A673 (cell line): ENCODE results near the gene ANKRD11. TPM values are rescaled to one million over a fixed set of nuclear protein-coding genes. Genes with fewer than 3 reads are reported as not detected.

Source experiments
- BruUV-seq: library from RNA; stranded (reverse); fragments of 400-500 nt; replicated peaks from 2 replicates; lab custom pipeline; 2021; lab: Mats Ljungman, UMichigan
- CTCF ChIA-PET: fragments of 300-600 bp; sonication (Branson Sonifier 250); formaldehyde crosslinking; loops from one replicate; lab custom pipeline; 2022; ENCODE audit warnings: antibody characterized with exemption; lab: Charles Lee
- POLR2A ChIA-PET: fragments of 300-600 bp; sonication (Branson Sonifier 250); formaldehyde crosslinking; loops from one replicate; lab custom pipeline; 2022; ENCODE audit warnings: antibody characterized with exemption; ENCODE audit not compliant: low non-redundant PET; lab: Charles Lee
- DNase-seq: peaks from one replicate; pipeline ENCODE4 v3.0.0-alpha.2; 2015; ENCODE audit warnings: low spot score
- H3K27ac ChIP-seq: fragments of 200-600 bp; sonication (generic); 2 replicates; pipeline ENCODE4 v1.5.1; 2016; ENCODE audit warnings: mixed run types, low read depth, mild to moderate bottlenecking, mixed read lengths, antibody characterized with exemption, low read length; ENCODE audit not compliant: poor library complexity, severe bottlenecking
- H3K27me3 ChIP-seq: fragments of 200-600 bp; sonication (generic); replicated peaks from 2 replicates; pipeline ENCODE4 v1.6.1; 2017; ENCODE audit warnings: mixed run types, low read depth, mild to moderate bottlenecking, mixed read lengths, antibody characterized with exemption, low read length; ENCODE audit not compliant: insufficient read depth, poor library complexity
- H3K36me3 ChIP-seq: fragments of 200-600 bp; sonication (generic); 2 replicates; pipeline ENCODE4 v1.6.1; 2016; ENCODE audit warnings: mixed run types, mild to moderate bottlenecking, mixed read lengths, antibody characterized with exemption, low read length; ENCODE audit not compliant: insufficient read depth, poor library complexity, severe bottlenecking
- H3K4me1 ChIP-seq: fragments of 200-600 bp; sonication (generic); 2 replicates; pipeline ENCODE4 v1.6.1; 2017; ENCODE audit warnings: mixed run types, mild to moderate bottlenecking, mixed read lengths, antibody characterized with exemption, low read length; ENCODE audit not compliant: insufficient read depth, poor library complexity, severe bottlenecking
- H3K4me3 ChIP-seq: fragments of 200-600 bp; sonication (generic); 2 replicates; pipeline ENCODE4 v1.5.1; 2016; ENCODE audit warnings: low read depth, mixed run types, mild to moderate bottlenecking, mixed read lengths, low read length; ENCODE audit not compliant: poor library complexity, severe bottlenecking
- H3K9me3 ChIP-seq: fragments of 200-600 bp; sonication (generic); 2 replicates; pipeline ENCODE4 v1.6.1; 2016; ENCODE audit warnings: mixed run types, low read depth, mild to moderate bottlenecking, mixed read lengths, antibody characterized with exemption, low read length; ENCODE audit not compliant: poor library complexity, severe bottlenecking
- CTCF ChIP-seq: fragments of 300-800, 200-600 bp; sonication (generic); conservative IDR thresholded peaks from 2 replicates; pipeline ENCODE4 v1.5.1; 2017; ENCODE audit warnings: low read depth, mild to moderate bottlenecking, antibody characterized with exemption, low read length, moderate library complexity, mixed read lengths
- EZH2 ChIP-seq: fragments of 200-600 bp; sonication (generic); IDR thresholded peaks from 2 replicates; pipeline ENCODE4 v1.6.1; 2017; ENCODE audit warnings: borderline replicate concordance, low read depth, mild to moderate bottlenecking, mixed read lengths, antibody characterized with exemption, low read length; ENCODE audit not compliant: poor library complexity, severe bottlenecking
- intact Hi-C: fragments of 100-400 bp; cut with micrococcal nuclease; formaldehyde crosslinking; loops from one replicate; pipeline ENCODE4 v1.10.0; 2022; ENCODE audit not compliant: unreplicated experiment
- total RNA-seq: library from RNA; stranded (reverse); gene quantifications from 2 replicates; pipeline ENCODE4 v1.2.3, GENCODE V29; 2021

Gene ANKRD11
- total RNA-seq, 1 experiment from 2014 or later: 217 TPM

- BruUV-seq: no TSS peak
- no peaks in the 10 kb centered on the region for H3K27me3 ChIP-seq
- intact Hi-C loops: no loop called here
- DNase-seq: no peak
- H3K36me3 ChIP-seq: no peaks in the 10 kb centered on the region
- ChIA-PET CTCF (no interaction called here), POLR2A (no interaction called here)
- no peaks in the 10 kb centered on the region for H3K9me3 ChIP-seq
- peaks cover 43% of the 10 kb centered on the region for H3K4me1 ChIP-seq
- no peak overlapping the region for H3K4me3 ChIP-seq
- H3K27ac ChIP-seq: no peak overlapping the region
- TF ChIP-seq CTCF (no peak), EZH2 (no peak)
Observed at GRCh38 chr16:89444728-89445127, 45.6 kb downstream of the ANKRD11 start.

GRCh38 chr16:89444151-89444723 lies 46.1 kb downstream of the ANKRD11 start:
- no peaks in the 10 kb centered on the region for H3K27me3 ChIP-seq
- TF ChIP-seq EZH2 (no peak), CTCF (no peak)
- BruUV-seq: no TSS peak
- no peaks in the 10 kb centered on the region for H3K9me3 ChIP-seq
- ChIA-PET POLR2A (no interaction called here), CTCF (no interaction called here)
- H3K36me3 ChIP-seq: no peaks in the 10 kb centered on the region
- no peak for DNase-seq
- intact Hi-C loops: no loop called here
- peaks cover 43% of the 10 kb centered on the region for H3K4me1 ChIP-seq
- no peak overlapping the region for H3K4me3 ChIP-seq
- no peak overlapping the region for H3K27ac ChIP-seq

GRCh38 chr16:89443727-89444084 lies 46.7 kb downstream of the ANKRD11 start:
- Histone ChIP-seq H3K27ac (peak overlapping the region; percentile 14), H3K4me3 (no peak overlapping the region), H3K9me3 (no peaks in the 10 kb centered on the region), H3K4me1 (peaks cover 43% of the 10 kb centered on the region), H3K36me3 (no peaks in the 10 kb centered on the region), H3K27me3 (no peaks in the 10 kb centered on the region)
- POLR2A ChIA-PET: no interaction called here
- intact Hi-C loops: no loop called here
- CTCF ChIA-PET: no interaction called here
- TF ChIP-seq CTCF: no peak
- no peak for TF ChIP-seq EZH2
- no peak for DNase-seq
- no TSS peak for BruUV-seq
